ENCODE data around the gene PDE3A. TPM values are rescaled to one million over a fixed set of nuclear protein-coding genes. Genes with fewer than 3 reads are reported as not detected.

Gene PDE3A
- total RNA-seq, 1 experiment from 2014 or later: 0.24 TPM

DNA sequence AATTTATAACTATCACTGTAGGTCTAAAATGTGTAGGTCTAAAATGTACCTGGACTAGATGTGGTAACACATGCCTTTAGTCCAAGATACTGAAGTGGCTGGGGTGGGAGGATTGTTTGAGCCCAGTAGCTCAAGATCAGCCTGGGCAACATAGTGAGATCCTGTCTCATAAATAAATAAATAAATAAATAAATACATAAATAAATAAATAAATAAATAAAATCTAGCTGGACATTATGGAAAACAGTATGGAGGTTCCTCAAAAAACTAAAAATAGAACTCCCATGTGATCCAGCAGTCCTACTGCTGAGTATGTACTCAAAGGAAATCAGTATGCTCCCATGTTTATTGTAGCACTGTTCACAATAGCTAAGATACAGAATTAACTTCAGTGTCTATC, 24.0 kb downstream of the PDE3A start:
- no peak overlapping the region for H3K4me3 ChIP-seq (ENCODE audit: insufficient read depth, low read depth, low read length)
- DNase-seq: no peak
- no peaks in the 10 kb centered on the region for H3K27me3 ChIP-seq (ENCODE audit: control insufficient read depth, insufficient read depth, low read length)
- H3K36me3 ChIP-seq (replicated peaks; ENCODE audit: control insufficient read depth, insufficient read depth, low read length): no peaks in the 10 kb centered on the region

DNA sequence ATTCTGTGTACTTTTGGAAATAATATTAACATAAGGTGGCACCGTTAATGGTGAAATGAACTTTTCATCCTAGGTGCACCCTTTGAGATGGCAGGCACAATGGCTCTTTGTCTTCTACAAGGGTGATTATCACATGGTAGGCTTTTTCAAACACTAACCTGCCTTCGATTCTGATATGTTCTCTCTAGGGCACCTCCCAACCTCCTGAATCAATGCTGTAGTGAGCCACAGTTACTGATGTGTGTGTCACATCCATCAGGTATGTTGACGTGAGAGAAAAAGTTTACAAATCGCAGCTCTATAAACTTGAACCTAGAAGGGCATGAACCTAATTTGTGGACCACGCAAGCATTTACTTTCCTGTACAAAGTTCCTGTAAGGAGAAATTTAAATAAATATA, 25.4 kb downstream of the PDE3A start:
- Histone ChIP-seq H3K27me3 (ENCODE audit: control insufficient read depth, insufficient read depth, low read length) (no peaks in the 10 kb centered on the region), H3K36me3 (replicated peaks; ENCODE audit: control insufficient read depth, insufficient read depth, low read length) (no peaks in the 10 kb centered on the region), H3K4me3 (ENCODE audit: insufficient read depth, low read depth, low read length) (no peak overlapping the region)
- DNase-seq: no peak

- Histone ChIP-seq H3K27me3 (ENCODE audit: control insufficient read depth, insufficient read depth, low read length) (no peaks in the 10 kb centered on the region), H3K36me3 (replicated peaks; ENCODE audit: control insufficient read depth, insufficient read depth, low read length) (no peaks in the 10 kb centered on the region), H3K4me3 (ENCODE audit: insufficient read depth, low read depth, low read length) (no peak overlapping the region)
- DNase-seq: no peak
These were observed 27.6 kb downstream of the PDE3A start for GRCh38 chr12:20395791-20396550.

- Histone ChIP-seq H3K27me3 (ENCODE audit: control insufficient read depth, insufficient read depth, low read length) (no peaks in the 10 kb centered on the region), H3K4me3 (ENCODE audit: insufficient read depth, low read depth, low read length) (no peak overlapping the region), H3K36me3 (replicated peaks; ENCODE audit: control insufficient read depth, insufficient read depth, low read length) (no peaks in the 10 kb centered on the region)
- DNase-seq: no peak
These were observed 30.3 kb downstream of the PDE3A start for GRCh38 chr12:20398686-20399085.

- Histone ChIP-seq H3K36me3 (replicated peaks; ENCODE audit: control insufficient read depth, insufficient read depth, low read length) (no peaks in the 10 kb centered on the region), H3K27me3 (ENCODE audit: control insufficient read depth, insufficient read depth, low read length) (no peaks in the 10 kb centered on the region), H3K4me3 (ENCODE audit: insufficient read depth, low read depth, low read length) (no peak overlapping the region)
- no peak for DNase-seq
These were observed 31.7 kb downstream of the PDE3A start for GRCh38 chr12:20400003-20400402.

GRCh38 chr12:20403230-20403629, 34.9 kb downstream of the PDE3A start:
- no peak for DNase-seq
- H3K36me3 ChIP-seq (replicated peaks; ENCODE audit: control insufficient read depth, insufficient read depth, low read length): no peaks in the 10 kb centered on the region
- no peak overlapping the region for H3K4me3 ChIP-seq (ENCODE audit: insufficient read depth, low read depth, low read length)
- no peaks in the 10 kb centered on the region for H3K27me3 ChIP-seq (ENCODE audit: control insufficient read depth, insufficient read depth, low read length)

DNA sequence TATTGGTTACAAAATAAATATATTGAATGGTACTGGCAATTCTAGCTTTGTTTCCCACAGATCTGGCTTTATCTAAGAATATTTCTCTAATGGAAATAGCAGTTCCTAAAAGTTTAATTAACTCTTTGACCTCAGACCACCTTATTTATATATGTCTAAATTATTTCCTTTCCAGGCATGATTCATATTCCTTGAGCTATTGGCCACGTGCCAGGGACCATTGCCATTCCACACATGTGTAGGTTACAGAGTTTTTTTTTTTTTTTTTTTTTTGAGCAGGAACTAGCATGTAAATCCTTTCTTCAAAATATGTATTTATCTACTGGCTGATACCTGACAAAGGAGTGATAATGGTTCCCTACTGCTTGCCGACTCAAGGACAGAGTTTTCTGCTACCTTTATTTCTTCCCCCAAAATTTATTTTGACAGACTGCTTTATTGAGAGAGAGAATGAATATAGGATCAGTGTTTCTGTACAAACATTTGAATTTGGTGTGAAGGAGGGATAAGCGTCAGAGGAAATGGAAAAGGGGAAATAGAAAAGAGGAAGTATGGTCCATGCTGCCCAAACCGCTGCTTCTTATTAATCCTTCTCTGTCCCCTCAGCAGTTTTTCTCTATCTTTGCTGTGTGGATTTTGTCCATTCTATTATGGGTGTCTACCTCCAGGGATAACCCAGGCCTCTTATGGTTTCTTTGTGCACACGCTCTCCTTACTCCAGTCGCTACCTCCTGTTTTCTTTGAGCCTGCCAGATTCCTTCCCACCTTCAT, 36.4 kb downstream of the PDE3A start:
- H3K4me3 ChIP-seq (ENCODE audit: insufficient read depth, low read depth, low read length): no peak overlapping the region

GRCh38 chr12:20409607-20410377, 41.5 kb downstream of the PDE3A start:
- Histone ChIP-seq H3K27me3 (ENCODE audit: control insufficient read depth, insufficient read depth, low read length) (no peaks in the 10 kb centered on the region), H3K4me3 (ENCODE audit: insufficient read depth, low read depth, low read length) (no peak overlapping the region), H3K36me3 (replicated peaks; ENCODE audit: control insufficient read depth, insufficient read depth, low read length) (no peaks in the 10 kb centered on the region)
- no peak for DNase-seq

More for the DNA sequence above, 36.4 kb downstream of the PDE3A start:
- no peaks in the 10 kb centered on the region for H3K36me3 ChIP-seq (replicated peaks; ENCODE audit: control insufficient read depth, insufficient read depth, low read length)
- H3K27me3 ChIP-seq (ENCODE audit: control insufficient read depth, insufficient read depth, low read length): no peaks in the 10 kb centered on the region
- no peak for DNase-seq

DNA sequence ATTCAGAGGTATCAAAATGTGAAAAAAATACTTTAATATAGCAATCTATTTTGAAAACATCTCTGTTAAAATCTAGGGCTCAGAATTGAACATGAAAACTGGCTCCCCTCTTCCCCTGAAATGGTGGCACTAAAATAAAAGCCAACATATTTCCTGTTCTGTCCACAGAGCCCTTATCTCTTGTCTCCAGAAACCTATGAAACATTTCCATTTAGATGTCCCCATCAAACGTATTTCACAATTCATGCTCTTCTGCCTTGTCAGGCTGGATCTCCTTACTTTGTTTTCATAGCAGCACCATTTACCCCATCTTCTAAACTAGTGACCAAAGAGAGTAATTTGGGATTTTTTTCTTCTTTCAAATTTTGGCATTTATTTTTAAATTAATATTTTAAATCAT, 42.4 kb downstream of the PDE3A start:
- Histone ChIP-seq H3K36me3 (replicated peaks; ENCODE audit: control insufficient read depth, insufficient read depth, low read length) (no peaks in the 10 kb centered on the region), H3K4me3 (ENCODE audit: insufficient read depth, low read depth, low read length) (no peak overlapping the region), H3K27me3 (ENCODE audit: control insufficient read depth, insufficient read depth, low read length) (no peaks in the 10 kb centered on the region)
- no peak for DNase-seq

DNA sequence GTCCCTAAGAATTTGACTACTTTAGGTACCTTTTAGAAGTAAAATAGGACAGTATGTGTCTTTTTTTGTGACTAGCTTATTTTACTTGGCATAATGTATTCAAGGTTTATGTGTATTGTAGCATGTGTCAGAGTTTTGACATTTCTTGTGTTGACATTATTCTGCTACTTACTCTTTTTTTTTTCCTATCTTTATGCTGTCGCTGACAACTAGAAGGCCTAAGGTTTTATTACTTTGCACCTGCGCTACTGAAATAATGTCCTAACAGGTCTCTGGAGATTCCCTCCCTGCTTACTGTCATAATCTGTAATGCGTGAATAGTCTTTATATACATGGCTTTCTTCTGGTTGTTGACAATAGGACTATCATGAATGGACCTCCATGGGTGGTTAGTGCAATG, 43.0 kb downstream of the PDE3A start:
- no peaks in the 10 kb centered on the region for H3K36me3 ChIP-seq (replicated peaks; ENCODE audit: control insufficient read depth, insufficient read depth, low read length)
- no peak for DNase-seq
- H3K27me3 ChIP-seq (ENCODE audit: control insufficient read depth, insufficient read depth, low read length): no peaks in the 10 kb centered on the region
- H3K4me3 ChIP-seq (ENCODE audit: insufficient read depth, low read depth, low read length): no peak overlapping the region

DNA sequence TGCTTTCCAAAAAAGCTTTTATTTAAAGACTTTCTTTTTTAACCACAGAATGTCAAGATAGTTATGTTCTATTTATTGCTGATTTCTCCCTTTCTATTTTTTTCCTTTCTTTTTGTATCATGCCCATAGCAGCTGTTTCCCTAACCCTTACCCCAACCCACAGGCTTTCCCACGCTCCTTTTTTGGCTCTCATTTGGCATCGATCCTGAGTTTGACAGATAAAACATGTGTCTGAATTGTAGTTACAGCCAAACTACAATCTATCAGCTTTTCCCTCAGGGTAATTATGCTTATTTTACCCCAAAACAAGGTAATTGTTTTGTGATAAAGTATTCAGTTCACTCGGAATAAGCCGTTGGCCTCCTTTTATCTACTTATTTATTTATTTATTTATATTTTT, 46.7 kb downstream of the PDE3A start:
- Histone ChIP-seq H3K36me3 (replicated peaks; ENCODE audit: control insufficient read depth, insufficient read depth, low read length) (no peaks in the 10 kb centered on the region), H3K27me3 (ENCODE audit: control insufficient read depth, insufficient read depth, low read length) (no peaks in the 10 kb centered on the region), H3K4me3 (ENCODE audit: insufficient read depth, low read depth, low read length) (no peak overlapping the region)

DNA sequence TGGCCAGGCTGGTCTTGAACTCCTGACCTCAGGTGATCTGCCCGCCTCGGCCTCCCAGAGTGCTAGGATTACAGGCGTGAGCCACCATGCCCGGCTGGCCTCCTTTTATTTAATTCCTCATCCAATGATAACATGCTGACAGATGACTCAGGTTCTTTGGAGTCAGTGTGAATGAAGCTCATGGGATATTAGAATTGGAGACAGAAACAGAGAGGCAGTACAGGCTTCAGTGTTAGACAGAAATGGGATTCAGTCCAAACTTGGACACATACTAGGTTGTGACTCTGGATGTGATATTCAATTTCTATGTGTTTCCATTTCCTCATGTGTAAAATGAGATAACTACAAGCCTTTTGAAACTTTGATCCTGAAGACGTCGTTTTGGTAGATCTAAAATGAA, 47.3 kb downstream of the PDE3A start:
- no peaks in the 10 kb centered on the region for H3K36me3 ChIP-seq (replicated peaks; ENCODE audit: control insufficient read depth, insufficient read depth, low read length)
- no peak for DNase-seq
- H3K27me3 ChIP-seq (ENCODE audit: control insufficient read depth, insufficient read depth, low read length): no peaks in the 10 kb centered on the region
- H3K4me3 ChIP-seq (ENCODE audit: insufficient read depth, low read depth, low read length): no peak overlapping the region

More for the DNA sequence above, 46.7 kb downstream of the PDE3A start:
- no peak for DNase-seq

DNA sequence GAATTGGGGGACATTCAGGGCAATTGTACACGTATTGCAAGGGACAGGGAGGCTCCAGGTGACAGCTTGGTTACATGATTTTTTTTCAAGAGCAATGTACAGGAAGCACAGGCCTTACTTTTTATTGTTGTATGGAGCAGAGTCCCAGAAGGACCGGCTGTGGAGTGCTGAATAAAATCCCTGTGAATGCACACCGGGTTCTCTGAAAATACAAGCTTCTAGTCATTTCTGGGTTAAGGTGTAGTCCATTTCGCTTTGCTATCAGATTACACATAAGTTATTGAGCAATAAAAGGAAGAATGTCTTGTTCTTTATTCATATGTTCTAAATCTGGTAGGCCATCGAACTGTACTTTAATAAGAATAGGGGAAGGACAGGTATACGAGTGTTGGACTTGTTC, 52.2 kb downstream of the PDE3A start:
- no peaks in the 10 kb centered on the region for H3K36me3 ChIP-seq (replicated peaks; ENCODE audit: control insufficient read depth, insufficient read depth, low read length)
- no peak overlapping the region for H3K4me3 ChIP-seq (ENCODE audit: insufficient read depth, low read depth, low read length)
- no peak for DNase-seq
- H3K27me3 ChIP-seq (ENCODE audit: control insufficient read depth, insufficient read depth, low read length): no peaks in the 10 kb centered on the region

DNA sequence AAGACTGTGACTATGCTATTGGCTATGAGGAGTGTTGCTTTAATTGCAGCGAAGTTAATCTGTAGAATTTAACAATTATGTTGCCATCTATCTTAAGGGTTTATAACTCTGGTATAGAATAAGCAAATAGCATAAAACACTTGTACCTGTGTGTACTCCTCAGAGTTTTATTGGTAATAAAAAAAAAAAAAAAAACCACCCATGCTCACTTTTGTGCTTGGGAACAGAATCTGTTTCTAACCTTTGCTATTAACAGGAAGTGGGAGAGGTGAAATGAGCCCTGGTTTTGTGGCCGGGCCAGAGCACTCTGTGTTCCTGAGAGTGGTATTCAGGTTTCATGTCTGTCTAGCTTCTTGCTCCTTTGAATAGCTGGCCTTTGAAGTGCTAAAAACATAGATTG, 53.1 kb downstream of the PDE3A start:
- DNase-seq: no peak
- no peaks in the 10 kb centered on the region for H3K27me3 ChIP-seq (ENCODE audit: control insufficient read depth, insufficient read depth, low read length)
- no peak overlapping the region for H3K4me3 ChIP-seq (ENCODE audit: insufficient read depth, low read depth, low read length)
- no peaks in the 10 kb centered on the region for H3K36me3 ChIP-seq (replicated peaks; ENCODE audit: control insufficient read depth, insufficient read depth, low read length)

DNA sequence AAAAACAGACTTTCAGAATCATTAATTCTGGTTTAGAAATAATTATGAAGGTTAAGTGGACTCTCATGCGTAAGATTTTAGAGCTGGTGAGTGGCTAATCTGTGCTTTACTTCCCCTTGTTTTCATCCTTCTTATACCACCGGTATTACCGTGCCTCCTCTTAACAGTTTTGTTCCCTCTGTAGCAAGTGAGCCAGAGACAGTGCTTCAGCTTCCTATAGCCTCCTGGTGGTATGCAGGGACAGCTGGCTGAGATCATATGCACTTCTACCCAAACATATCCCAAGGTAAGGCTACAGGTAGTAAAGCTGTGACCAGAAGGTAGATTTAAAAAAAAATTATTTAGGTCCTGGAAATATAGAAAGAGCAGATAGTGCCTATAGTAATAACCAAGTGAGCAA, 55.2 kb downstream of the PDE3A start:
- no peak overlapping the region for H3K4me3 ChIP-seq (ENCODE audit: insufficient read depth, low read depth, low read length)
- peak; percentile 39 for DNase-seq
- no peaks in the 10 kb centered on the region for H3K27me3 ChIP-seq (ENCODE audit: control insufficient read depth, insufficient read depth, low read length)
- H3K36me3 ChIP-seq (replicated peaks; ENCODE audit: control insufficient read depth, insufficient read depth, low read length): no peaks in the 10 kb centered on the region
